ENCODE data around the gene NUP153. TPM values are rescaled to one million over a fixed set of nuclear protein-coding genes. Genes with fewer than 3 reads are reported as not detected.
"Not testable (repeated sequence)": the region's sequence is repeated elsewhere in the genome, so short reads cannot be mapped to it uniquely, and the experiment has no call there.

NUP153 gene
- total RNA-seq, 1 experiment from 2014 or later, result 104 TPM

DNA sequence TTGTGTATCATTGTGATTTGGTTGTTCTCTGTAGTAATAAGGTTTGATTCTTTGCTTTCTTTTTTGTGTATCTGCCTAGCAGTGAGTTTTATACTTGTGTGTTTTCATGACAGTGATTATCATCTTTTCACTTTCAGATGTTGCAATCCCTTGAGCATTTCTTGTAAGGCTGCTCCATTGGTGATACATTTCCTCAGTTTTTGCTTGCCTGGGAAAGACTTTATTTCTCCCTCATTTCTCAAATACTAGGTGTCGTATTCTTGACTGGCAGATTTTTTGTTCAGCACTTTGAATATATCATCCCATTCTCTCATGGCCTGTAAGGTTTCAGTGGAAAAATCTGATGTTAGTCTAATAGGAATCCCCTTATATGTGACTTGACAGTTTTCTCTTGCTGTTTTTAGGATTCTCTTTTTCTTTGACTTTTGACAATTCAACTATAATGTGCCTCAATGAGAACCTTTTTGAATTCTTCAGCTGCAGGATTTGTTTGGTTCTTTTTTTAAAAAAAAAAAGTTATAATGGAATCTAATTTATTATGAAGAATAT is 31.1 kb upstream of the NUP153 start:
- TF ChIP-seq, protein P1, sequence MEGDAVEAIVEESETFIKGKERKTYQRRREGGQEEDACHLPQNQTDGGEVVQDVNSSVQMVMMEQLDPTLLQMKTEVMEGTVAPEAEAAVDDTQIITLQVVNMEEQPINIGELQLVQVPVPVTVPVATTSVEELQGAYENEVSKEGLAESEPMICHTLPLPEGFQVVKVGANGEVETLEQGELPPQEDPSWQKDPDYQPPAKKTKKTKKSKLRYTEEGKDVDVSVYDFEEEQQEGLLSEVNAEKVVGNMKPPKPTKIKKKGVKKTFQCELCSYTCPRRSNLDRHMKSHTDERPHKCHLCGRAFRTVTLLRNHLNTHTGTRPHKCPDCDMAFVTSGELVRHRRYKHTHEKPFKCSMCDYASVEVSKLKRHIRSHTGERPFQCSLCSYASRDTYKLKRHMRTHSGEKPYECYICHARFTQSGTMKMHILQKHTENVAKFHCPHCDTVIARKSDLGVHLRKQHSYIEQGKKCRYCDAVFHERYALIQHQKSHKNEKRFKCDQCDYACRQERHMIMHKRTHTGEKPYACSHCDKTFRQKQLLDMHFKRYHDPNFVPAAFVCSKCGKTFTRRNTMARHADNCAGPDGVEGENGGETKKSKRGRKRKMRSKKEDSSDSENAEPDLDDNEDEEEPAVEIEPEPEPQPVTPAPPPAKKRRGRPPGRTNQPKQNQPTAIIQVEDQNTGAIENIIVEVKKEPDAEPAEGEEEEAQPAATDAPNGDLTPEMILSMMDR (conservative IDR thresholded peaks at IDR 0.05; ENCODE audit: low read depth, low read length), result no peak
- TF ChIP-seq EZH2 (IDR thresholded peaks at IDR 0.05; ENCODE audit: borderline replicate concordance, low read depth, low read length, poor library complexity, severe bottlenecking), result no peak
- no TSS peak for BruUV-seq (replicated peaks)
- Histone ChIP-seq H3K4me3 (ENCODE audit: low read depth, low read length, poor library complexity, severe bottlenecking) (no peak overlapping the region), H3K27me3 (replicated peaks; ENCODE audit: insufficient read depth, low read depth, low read length, poor library complexity) (no peaks in the 10 kb centered on the region), H3K27ac (ENCODE audit: low read depth, low read length, poor library complexity, severe bottlenecking) (no peak overlapping the region), H3K4me1 (ENCODE audit: insufficient read depth, low read length, poor library complexity, severe bottlenecking) (peaks cover 18% of the 10 kb centered on the region), H3K36me3 (ENCODE audit: insufficient read depth, low read length, poor library complexity, severe bottlenecking) (no peaks in the 10 kb centered on the region), H3K9me3 (ENCODE audit: low read depth, low read length, poor library complexity, severe bottlenecking) (peaks cover 22% of the 10 kb centered on the region)
- no peak for DNase-seq (ENCODE audit: low spot score)
- intact Hi-C loops (cut with micrococcal nuclease; ENCODE audit: unreplicated experiment), result no loop called here
- CTCF ChIA-PET, result no interaction called here
- POLR2A ChIA-PET (ENCODE audit: low non-redundant PET), result no interaction called here

DNA sequence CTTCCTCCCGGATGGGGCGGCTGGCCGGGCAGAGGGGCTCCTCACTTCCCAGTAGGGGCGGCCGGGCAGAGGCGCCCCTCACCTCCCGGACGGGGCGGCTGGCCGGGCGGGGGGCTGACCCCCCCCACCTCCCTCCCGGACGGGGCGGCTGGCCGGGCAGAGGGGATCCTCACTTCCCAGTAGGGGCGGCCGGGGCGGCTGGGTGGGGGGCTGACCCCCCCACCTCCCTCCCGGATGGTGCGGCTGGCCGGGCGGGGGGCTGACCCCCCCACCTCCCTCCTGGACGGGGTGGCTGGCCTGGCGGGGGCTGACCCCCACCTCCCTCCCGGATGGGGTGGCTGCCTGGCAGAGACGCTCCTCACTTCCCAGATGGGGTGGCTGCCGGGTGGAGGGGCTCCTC is 28.6 kb upstream of the NUP153 start:
- H3K27ac ChIP-seq (ENCODE audit: low read depth, low read length, poor library complexity, severe bottlenecking); H3K4me1 ChIP-seq (ENCODE audit: insufficient read depth, low read length, poor library complexity, severe bottlenecking); POLR2A ChIA-PET (ENCODE audit: low non-redundant PET); H3K27me3 ChIP-seq (replicated peaks; ENCODE audit: insufficient read depth, low read depth, low read length, poor library complexity); H3K4me3 ChIP-seq (ENCODE audit: low read depth, low read length, poor library complexity, severe bottlenecking); DNase-seq (ENCODE audit: low spot score); CTCF ChIA-PET; intact Hi-C loops (cut with micrococcal nuclease; ENCODE audit: unreplicated experiment); H3K36me3 ChIP-seq (ENCODE audit: insufficient read depth, low read length, poor library complexity, severe bottlenecking); BruUV-seq (replicated peaks): not testable (repeated sequence)
- H3K9me3 ChIP-seq (ENCODE audit: low read depth, low read length, poor library complexity, severe bottlenecking), result peaks cover 22% of the 10 kb centered on the region

DNA sequence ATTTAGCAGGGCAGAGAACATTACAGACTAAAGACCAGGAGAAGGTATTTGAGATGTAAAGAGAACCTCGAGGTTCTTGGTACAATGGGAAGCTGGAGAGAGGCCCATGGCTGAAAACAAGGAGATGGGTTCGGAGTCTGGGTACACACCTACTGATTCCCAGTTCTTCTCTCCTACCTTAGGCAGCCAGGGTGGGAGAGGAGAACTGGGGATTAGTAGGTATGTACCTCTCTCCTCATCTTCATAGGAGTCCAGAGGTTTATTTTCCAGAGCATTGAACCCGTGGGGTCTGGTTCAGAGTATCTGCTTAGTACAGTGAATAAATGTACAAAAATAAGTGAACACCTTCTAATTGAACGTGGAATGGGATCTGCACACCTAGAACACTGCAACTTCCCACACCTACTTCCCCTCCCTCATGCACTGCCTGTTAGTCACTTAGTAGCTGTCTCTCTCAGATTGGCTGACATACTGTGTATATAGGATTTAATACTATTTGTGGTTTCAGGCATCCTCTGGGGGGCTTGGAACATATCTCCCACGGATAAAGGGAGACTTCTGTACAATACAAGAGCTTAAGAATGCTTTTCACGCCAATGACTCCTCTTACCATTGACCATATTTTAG is 23.5 kb upstream of the NUP153 start:
- BruUV-seq (replicated peaks), result no TSS peak
- TF ChIP-seq, protein P1 (conservative IDR thresholded peaks at IDR 0.05; ENCODE audit: low read depth, low read length), result no peak
- no peak for TF ChIP-seq EZH2 (IDR thresholded peaks at IDR 0.05; ENCODE audit: borderline replicate concordance, low read depth, low read length, poor library complexity, severe bottlenecking)
- ChIA-PET CTCF (interaction anchor here (0.6 kb wide), 1 partner anchor 86 kb away, joined by 3 read pairs; no protein-coding TSS in a partner anchor), POLR2A (ENCODE audit: low non-redundant PET) (no interaction called here)
- Histone ChIP-seq H3K27me3 (replicated peaks; ENCODE audit: insufficient read depth, low read depth, low read length, poor library complexity) (no peaks in the 10 kb centered on the region), H3K4me3 (ENCODE audit: low read depth, low read length, poor library complexity, severe bottlenecking) (no peak overlapping the region), H3K4me1 (ENCODE audit: insufficient read depth, low read length, poor library complexity, severe bottlenecking) (peaks cover 3% of the 10 kb centered on the region), H3K9me3 (ENCODE audit: low read depth, low read length, poor library complexity, severe bottlenecking) (no peaks in the 10 kb centered on the region), H3K36me3 (ENCODE audit: insufficient read depth, low read length, poor library complexity, severe bottlenecking) (no peaks in the 10 kb centered on the region), H3K27ac (ENCODE audit: low read depth, low read length, poor library complexity, severe bottlenecking) (no peak overlapping the region)
- DNase-seq (ENCODE audit: low spot score), result no peak
- intact Hi-C loops (cut with micrococcal nuclease; ENCODE audit: unreplicated experiment), result no loop called here

Data from A673 (cell line).